Mesenchymal stem cell (in vitro differentiated cells and primary cell): ENCODE data around the gene KDM4C.

Experiments
- DNase-seq: peaks from one replicate; pipeline ENCODE4 v3.0.0-alpha.2; 2013
- H2AFZ ChIP-seq: one replicate; pipeline ENCODE4 v1.6.1; 2013; ENCODE audit warnings: low read depth, mild to moderate bottlenecking, control low read depth, inconsistent platforms, low read length, moderate library complexity
- H2AK5ac ChIP-seq: 2 replicates; pipeline ENCODE4 v1.6.1; 2013; ENCODE audit warnings: low read length, moderate library complexity, mild to moderate bottlenecking, inconsistent platforms; ENCODE audit not compliant: severe bottlenecking
- H2BK120ac ChIP-seq: one replicate; pipeline ENCODE4 v1.6.1; 2013; ENCODE audit warnings: low read depth, mild to moderate bottlenecking, inconsistent platforms, low read length, moderate library complexity
- H2BK12ac ChIP-seq, 2 experiments: one replicate each; pipeline ENCODE4 v1.6.1; 2013; ENCODE audit warnings: inconsistent platforms in 2 of 2, low read length in 2 of 2, mild to moderate bottlenecking in 2 of 2, moderate library complexity in 2 of 2, control low read depth in 1 of 2
- H2BK15ac ChIP-seq: one replicate; pipeline ENCODE4 v1.6.1; 2013; ENCODE audit warnings: mild to moderate bottlenecking, low read depth, inconsistent platforms; ENCODE audit not compliant: poor library complexity, severe bottlenecking
- H2BK5ac ChIP-seq: 2 replicates; pipeline ENCODE4 v1.6.1; 2013; ENCODE audit warnings: low read depth, mild to moderate bottlenecking, low read length, control low read depth, inconsistent platforms; ENCODE audit not compliant: poor library complexity, severe bottlenecking
- H3K14ac ChIP-seq, 2 experiments: one replicate each; pipeline ENCODE4 v1.6.1; 2013; ENCODE audit warnings: inconsistent platforms in 2 of 2, low read length in 2 of 2, control low read depth in 1 of 2, mild to moderate bottlenecking in 1 of 2, moderate library complexity in 1 of 2
- H3K18ac ChIP-seq, 2 experiments: one replicate each; pipeline ENCODE4 v1.6.1; 2013; ENCODE audit warnings: inconsistent platforms in 2 of 2, low read length in 2 of 2, control low read depth in 1 of 2, low read depth in 1 of 2, mild to moderate bottlenecking in 1 of 2
- H3K23ac ChIP-seq, 2 experiments: one replicate each; pipeline ENCODE4 v1.6.1; 2013; ENCODE audit warnings: inconsistent platforms in 2 of 2, low read length in 2 of 2, mild to moderate bottlenecking in 2 of 2, moderate library complexity in 2 of 2, control low read depth in 1 of 2
- H3K27ac ChIP-seq: 2 replicates; pipeline ENCODE4 v1.5.1; 2013; ENCODE audit warnings: mild to moderate bottlenecking, moderate library complexity, low read length, control low read depth, inconsistent platforms; ENCODE audit not compliant: poor library complexity, severe bottlenecking
- H3K27me3 ChIP-seq, 2 experiments: 2 replicates each; pipeline versions ENCODE4 v1.6.1 to v1.7.0; 2013; ENCODE audit warnings: low read length in 2 of 2, mild to moderate bottlenecking in 2 of 2, moderate library complexity in 2 of 2, control low read depth in 1 of 2, inconsistent platforms in 1 of 2; ENCODE audit not compliant: control insufficient read depth in 1 of 2, insufficient read depth in 1 of 2
- H3K36me3 ChIP-seq, 2 experiments: 2 replicates each; pipeline versions ENCODE4 v1.6.1 to v1.7.0; 2013; ENCODE audit warnings: low read length in 2 of 2, control low read depth in 1 of 2, inconsistent platforms in 1 of 2, low read depth in 1 of 2, mild to moderate bottlenecking in 1 of 2; ENCODE audit not compliant: insufficient read depth in 2 of 2, control insufficient read depth in 1 of 2
- H3K4ac ChIP-seq, 2 experiments: one replicate each; pipeline ENCODE4 v1.6.1; 2013; ENCODE audit warnings: inconsistent platforms in 2 of 2, low read length in 2 of 2, mild to moderate bottlenecking in 2 of 2, moderate library complexity in 2 of 2, control low read depth in 1 of 2, low read depth in 1 of 2
- H3K4me1 ChIP-seq: 2 replicates; pipeline ENCODE4 v1.6.1; 2013; ENCODE audit warnings: low read depth, low read length, control low read depth; ENCODE audit not compliant: control insufficient read depth, insufficient read depth
- H3K4me2 ChIP-seq: 2 replicates; pipeline ENCODE4 v1.6.1; 2013; ENCODE audit warnings: low read length, mild to moderate bottlenecking, inconsistent platforms; ENCODE audit not compliant: poor library complexity, severe bottlenecking
- H3K4me3 ChIP-seq, 2 experiments: 2 replicates each; pipeline versions ENCODE4 v1.5.1 to v1.7.0; 2013; ENCODE audit warnings: low read length in 2 of 2, mild to moderate bottlenecking in 2 of 2, control low read depth in 1 of 2, low read depth in 1 of 2; ENCODE audit not compliant: insufficient read depth in 1 of 2
- H3K79me1 ChIP-seq: replicated peaks from 2 replicates; pipeline ENCODE4 v1.6.1; 2013; ENCODE audit warnings: mild to moderate bottlenecking, control low read depth, low read length, inconsistent platforms; ENCODE audit not compliant: poor library complexity, severe bottlenecking
- H3K9ac ChIP-seq: 2 replicates; pipeline ENCODE4 v1.7.0; 2013; ENCODE audit warnings: mild to moderate bottlenecking, low read length, moderate library complexity
- H3K9me3 ChIP-seq: 2 replicates; pipeline ENCODE4 v1.7.0; 2013; ENCODE audit warnings: mild to moderate bottlenecking, low read length; ENCODE audit not compliant: control insufficient read depth
- H4K8ac ChIP-seq: one replicate; pipeline ENCODE4 v1.6.1; 2013; ENCODE audit warnings: inconsistent platforms, mild to moderate bottlenecking, low read length, moderate library complexity
- H4K91ac ChIP-seq: one replicate; pipeline ENCODE4 v1.6.1; 2013; ENCODE audit warnings: mild to moderate bottlenecking, low read length, inconsistent platforms
- WGBS: methylation state at CpG from one replicate; pipeline ENCODE4 v1.1.7; 2013; ENCODE audit warnings: mixed read lengths; 5-methylcytosine and 5-hydroxymethylcytosine counted together

Gene KDM4C

DNA sequence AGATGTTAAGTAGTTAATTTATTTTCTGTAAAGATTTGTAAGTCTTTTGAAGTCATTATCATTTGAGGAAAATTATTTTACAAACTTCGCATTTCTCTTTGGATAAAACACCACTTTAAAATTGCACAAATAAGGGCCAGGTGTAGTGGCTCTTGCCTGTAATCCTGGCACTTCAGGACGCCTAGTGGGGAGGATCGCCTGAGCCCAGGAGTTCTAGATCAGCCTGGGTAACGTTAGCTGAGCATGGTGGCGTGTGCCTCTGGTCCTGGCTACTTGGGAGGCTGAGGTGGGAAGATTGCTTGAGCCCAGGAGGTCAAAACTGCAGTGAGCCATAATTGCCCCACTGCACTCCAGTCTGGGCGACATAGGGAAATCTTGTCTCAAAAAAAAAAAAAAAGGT lies 185.5 kb downstream of the KDM4C start:
- Histone ChIP-seq H2BK12ac (no peak overlapping the region), H3K4me3 (no peak overlapping the region), H3K4me2 (no peak overlapping the region), H3K4me1 (peaks cover 5% of the 10 kb centered on the region), H3K4ac (peak overlapping the region in 1 of 2 experiments; percentile 81), H3K18ac (peak overlapping the region; percentile 1 to 33), H3K9ac (no peak overlapping the region), H3K27me3 (no peaks in the 10 kb centered on the region), H2BK15ac (no peak overlapping the region), H4K8ac (peak overlapping the region; percentile 54), H3K36me3 (no peaks in the 10 kb centered on the region), H4K91ac (no peak overlapping the region), H2AK5ac (no peak overlapping the region), H2AFZ (no peak overlapping the region), H3K27ac (no peak overlapping the region), H3K23ac (no peak overlapping the region), H3K14ac (no peak overlapping the region), H2BK120ac (no peak overlapping the region), H3K9me3 (no peaks in the 10 kb centered on the region), H2BK5ac (no peak overlapping the region), H3K79me1 (peaks cover 8% of the 10 kb centered on the region)
- DNase-seq = no peak
- 98% methylated on average over 5 of the region's 6 CpGs for WGBS

DNA sequence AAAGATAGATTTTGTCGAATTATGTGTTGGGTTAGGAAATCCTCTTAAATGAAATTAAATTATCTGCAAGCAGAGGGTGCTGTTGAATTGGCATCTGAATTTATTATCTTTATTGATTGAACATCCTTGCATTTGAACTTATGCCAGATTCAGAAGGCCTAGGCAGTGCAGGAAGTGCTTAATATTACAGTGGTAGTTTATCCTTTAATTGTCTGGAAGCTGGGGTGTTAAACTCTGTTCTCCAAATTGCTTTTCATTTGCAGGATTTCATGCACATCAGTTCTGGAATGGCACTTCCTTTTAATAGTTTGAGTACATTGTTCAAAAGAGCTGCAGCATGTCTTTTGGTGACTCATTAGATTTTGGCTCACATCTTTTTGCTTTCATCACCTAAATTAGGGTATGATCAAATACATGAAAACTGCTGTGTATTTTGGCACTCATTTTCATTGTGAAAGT lies 186.3 kb downstream of the KDM4C start:
- Histone ChIP-seq H3K79me1 (peaks cover 8% of the 10 kb centered on the region), H3K27me3 (no peaks in the 10 kb centered on the region), H3K27ac (no peak overlapping the region), H2BK15ac (no peak overlapping the region), H2AFZ (no peak overlapping the region), H2BK5ac (no peak overlapping the region), H4K91ac (no peak overlapping the region), H3K4ac (no peak overlapping the region), H3K9me3 (no peaks in the 10 kb centered on the region), H3K18ac (no peak overlapping the region), H3K4me1 (peaks cover 2% of the 10 kb centered on the region), H4K8ac (no peak overlapping the region), H3K4me2 (no peak overlapping the region), H2BK120ac (no peak overlapping the region), H3K14ac (no peak overlapping the region), H3K9ac (no peak overlapping the region), H3K4me3 (no peak overlapping the region), H2AK5ac (no peak overlapping the region), H3K36me3 (no peaks in the 10 kb centered on the region), H2BK12ac (no peak overlapping the region), H3K23ac (no peak overlapping the region)
- WGBS = 100% methylated on average over 1 of the region's 1 CpG
- DNase-seq = peak; percentile 40

DNA sequence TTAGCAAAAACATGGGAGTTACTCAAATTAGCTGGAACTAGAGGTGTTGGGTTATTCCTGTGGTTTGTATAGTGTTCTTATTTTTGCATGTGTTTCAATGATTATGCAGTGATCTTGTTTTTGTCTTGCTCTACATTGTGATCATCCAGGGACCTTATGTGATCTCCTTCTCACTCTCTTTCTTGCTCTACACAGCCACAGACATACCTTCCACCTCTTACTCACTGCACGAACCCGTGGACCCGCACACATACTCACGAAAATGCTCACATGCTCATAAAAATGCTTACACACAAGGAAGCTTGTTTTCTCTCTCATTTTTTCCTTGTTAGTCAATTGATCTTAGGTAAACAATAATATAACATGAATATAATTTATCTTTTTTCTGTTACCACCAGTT lies 187.1 kb downstream of the KDM4C start:
- WGBS = 91% methylated on average over 4 of the region's 4 CpGs
- H3K79me1 ChIP-seq = peaks cover 8% of the 10 kb centered on the region
- no peak overlapping the region for H2AK5ac ChIP-seq
- no peak overlapping the region for H3K27ac ChIP-seq
- no peak overlapping the region for H2BK120ac ChIP-seq
- H3K9ac ChIP-seq = no peak overlapping the region
- no peak overlapping the region for H3K4me2 ChIP-seq
- no peak overlapping the region for H3K14ac ChIP-seq
- no peak overlapping the region for H2BK12ac ChIP-seq
- no peaks in the 10 kb centered on the region for H3K9me3 ChIP-seq
- H3K4ac ChIP-seq = peak overlapping the region in 1 of 2 experiments; percentile 73
- no peak overlapping the region for H3K18ac ChIP-seq
- H3K27me3 ChIP-seq = no peaks in the 10 kb centered on the region
- no peak overlapping the region for H2BK15ac ChIP-seq
- H2AFZ ChIP-seq = no peak overlapping the region
- peaks cover 1% of the 10 kb centered on the region for H3K4me1 ChIP-seq
- no peak overlapping the region for H4K91ac ChIP-seq
- peak; percentile 50 for DNase-seq
- no peak overlapping the region for H2BK5ac ChIP-seq
- H3K36me3 ChIP-seq = no peaks in the 10 kb centered on the region
- no peak overlapping the region for H4K8ac ChIP-seq
- no peak overlapping the region for H3K4me3 ChIP-seq
- no peak overlapping the region for H3K23ac ChIP-seq

DNA sequence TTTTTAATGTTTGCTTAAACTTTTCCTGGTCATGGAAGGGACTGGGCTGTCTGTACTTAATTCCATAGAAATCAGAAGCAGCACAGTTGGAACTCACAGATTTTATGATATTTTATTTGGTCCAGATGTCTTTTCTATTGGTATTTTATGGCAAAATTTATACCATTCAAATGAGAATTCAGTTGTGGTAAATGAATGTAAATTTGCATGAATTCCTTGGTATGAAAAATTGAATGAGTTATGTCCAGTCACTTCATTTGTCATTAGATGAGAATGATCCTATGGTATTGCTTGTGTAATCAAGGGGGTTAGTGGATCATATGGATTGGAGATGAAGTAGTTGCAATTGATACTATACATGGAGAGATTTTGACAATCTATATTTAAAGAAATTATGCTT lies 188.0 kb downstream of the KDM4C start:
- Histone ChIP-seq H2BK5ac (no peak overlapping the region), H4K91ac (no peak overlapping the region), H3K4me2 (no peak overlapping the region), H3K23ac (no peak overlapping the region), H3K18ac (no peak overlapping the region), H3K79me1 (peaks cover 8% of the 10 kb centered on the region), H2AK5ac (no peak overlapping the region), H3K4me1 (peaks cover 1% of the 10 kb centered on the region), H3K9me3 (no peaks in the 10 kb centered on the region), H2AFZ (no peak overlapping the region), H4K8ac (no peak overlapping the region), H2BK12ac (no peak overlapping the region), H3K9ac (no peak overlapping the region), H3K14ac (no peak overlapping the region), H3K27ac (no peak overlapping the region), H3K36me3 (no peaks in the 10 kb centered on the region), H2BK15ac (no peak overlapping the region), H2BK120ac (no peak overlapping the region), H3K4ac (no peak overlapping the region), H3K4me3 (no peak overlapping the region), H3K27me3 (no peaks in the 10 kb centered on the region)
- DNase-seq = no peak
